Epithelial cell of proximal tubule (primary cell): ENCODE data around the gene USPL1. TPM values are rescaled to one million over a fixed set of nuclear protein-coding genes. Genes with fewer than 3 reads are reported as not detected.
A peak's percentile ranks its signal among the peaks of the same experiment; 100 is the strongest.

Experiments used
- DNase-seq: peaks from one replicate; pipeline ENCODE4 v3.0.0-alpha.2; 2011; ENCODE audit warnings: low read depth
- H3K4me3 ChIP-seq: 2 replicates; pipeline ENCODE4 v1.5.1; 2011; ENCODE audit warnings: low read depth, mild to moderate bottlenecking, low read length
- CTCF ChIP-seq: conservative IDR thresholded peaks from 2 replicates; pipeline ENCODE4 v1.5.1; 2012; ENCODE audit warnings: low read depth, mild to moderate bottlenecking, low read length
- total RNA-seq: library from RNA; depleted of rRNA; stranded (reverse); fragments of >200 nt; gene quantifications from 2 replicates; pipeline ENCODE4 v1.2.3, GENCODE V29; 2015

USPL1 gene
- 13.2 and 14.3 TPM in 2 replicates for total RNA-seq

GRCh38 chr13:30617315-30618185 lies at the start of gene USPL1:
USPL1 (plus strand) TSS chr13:30617920; CDS start chr13:30621141, 3,221 bp downstream.
- H3K4me3 ChIP-seq: peak within 1 kb of the TSS; percentile 93
- no peak for TF ChIP-seq CTCF
- peak; percentile 81 for DNase-seq

- no peak for TF ChIP-seq CTCF
- H3K4me3 ChIP-seq: no peak overlapping the region
- peak; percentile 72 for DNase-seq
Observed at GRCh38 chr13:30569901-30570576, 47.7 kb upstream of the USPL1 start.

GRCh38 chr13:30570691-30571090 lies 47.0 kb upstream of the USPL1 start:
- no peak overlapping the region for H3K4me3 ChIP-seq
- TF ChIP-seq CTCF: no peak
- DNase-seq: no peak

GRCh38 chr13:30572859-30573275 lies 44.9 kb upstream of the USPL1 start:
- peak; percentile 46 for TF ChIP-seq CTCF
- peak overlapping the region; percentile 49 for H3K4me3 ChIP-seq
- DNase-seq: no peak

- no peak overlapping the region for H3K4me3 ChIP-seq
- TF ChIP-seq CTCF: no peak
- no peak for DNase-seq
Observed at GRCh38 chr13:30576528-30576927, 41.2 kb upstream of the USPL1 start.

- TF ChIP-seq CTCF: no peak
- DNase-seq: peak; percentile 45
- no peak overlapping the region for H3K4me3 ChIP-seq
Observed at GRCh38 chr13:30577401-30577852, 40.3 kb upstream of the USPL1 start.
